ENCODE measurements around the gene ERC1.
A peak's percentile ranks its signal among the peaks of the same experiment; 100 is the strongest.

The ERC1 gene

DNA sequence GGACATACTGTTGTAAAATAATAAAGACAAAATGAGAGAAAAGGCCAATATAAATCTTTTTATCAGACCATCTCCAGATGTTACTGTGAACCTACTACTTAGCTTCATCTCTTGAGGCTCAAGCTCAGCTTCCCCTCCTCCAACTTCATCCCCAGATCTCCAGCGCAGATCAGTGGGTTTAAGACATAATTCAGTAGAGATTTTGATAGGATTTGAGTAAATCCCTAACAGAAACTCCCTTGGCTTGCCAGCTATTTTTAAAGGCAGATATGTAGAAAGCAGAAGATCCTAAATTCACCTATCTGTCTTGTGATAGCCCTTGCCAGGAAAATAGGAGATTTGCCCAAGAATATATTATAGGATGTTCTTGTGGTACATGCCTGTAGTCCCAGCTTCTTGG is 366.7 kb downstream of the ERC1 start:
- no peak overlapping the region for H3K4me3 ChIP-seq
- H3K27ac ChIP-seq = no peak overlapping the region

- Histone ChIP-seq H3K4me3 (no peak overlapping the region), H3K27ac (no peak overlapping the region)
Measured at GRCh38 chr12:1360441-1361210, 369.6 kb downstream of the ERC1 start.

DNA sequence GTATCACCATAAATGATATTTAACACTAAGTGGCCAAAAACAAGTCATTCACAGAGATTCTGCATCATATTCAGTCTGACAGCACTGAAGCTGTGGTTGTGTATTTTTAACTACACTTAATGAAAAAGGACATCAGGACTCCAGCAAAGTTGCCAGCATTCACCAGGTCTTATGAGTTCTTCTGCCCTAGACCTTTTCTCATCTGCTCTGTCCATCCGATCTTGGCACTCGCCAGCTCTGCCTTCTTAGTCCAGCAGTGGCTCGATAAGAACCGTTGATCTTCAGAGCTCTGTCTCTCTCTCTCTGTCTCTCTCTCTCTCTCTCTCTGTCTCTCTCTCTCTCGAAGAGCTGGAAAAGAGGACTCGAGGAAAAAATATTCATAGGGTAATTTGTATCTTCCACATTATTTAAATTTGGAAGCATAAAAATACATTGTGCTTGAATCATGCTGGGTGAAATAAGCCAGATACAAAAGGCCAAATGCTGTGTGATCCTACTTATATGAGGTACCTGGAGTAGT is 371.2 kb downstream of the ERC1 start:
- Histone ChIP-seq H3K27ac (no peak overlapping the region), H3K4me3 (no peak overlapping the region)

- H3K4me3 ChIP-seq = no peak overlapping the region
Measured at GRCh38 chr12:1365703-1366102, 374.7 kb downstream of the ERC1 start.

GRCh38 chr12:1367331-1368291 is 376.6 kb downstream of the ERC1 start:
- Histone ChIP-seq H3K4me3 (no peak overlapping the region), H3K27ac (no peak overlapping the region)

More at GRCh38 chr12:1365703-1366102, 374.7 kb downstream of the ERC1 start:
- no peak overlapping the region for H3K27ac ChIP-seq

GRCh38 chr12:1369460-1369859 is 378.4 kb downstream of the ERC1 start:
- no peak overlapping the region for H3K4me3 ChIP-seq
- H3K27ac ChIP-seq = no peak overlapping the region

GRCh38 chr12:1369938-1370500 is 379.0 kb downstream of the ERC1 start:
- Histone ChIP-seq H3K27ac (no peak overlapping the region), H3K4me3 (no peak overlapping the region)

GRCh38 chr12:1373901-1374735 is 383.1 kb downstream of the ERC1 start:
- H3K4me3 ChIP-seq = no peak overlapping the region
- H3K27ac ChIP-seq = peak overlapping the region in 5 of 21 experiments; percentile 8 to 57 (median 42)

DNA sequence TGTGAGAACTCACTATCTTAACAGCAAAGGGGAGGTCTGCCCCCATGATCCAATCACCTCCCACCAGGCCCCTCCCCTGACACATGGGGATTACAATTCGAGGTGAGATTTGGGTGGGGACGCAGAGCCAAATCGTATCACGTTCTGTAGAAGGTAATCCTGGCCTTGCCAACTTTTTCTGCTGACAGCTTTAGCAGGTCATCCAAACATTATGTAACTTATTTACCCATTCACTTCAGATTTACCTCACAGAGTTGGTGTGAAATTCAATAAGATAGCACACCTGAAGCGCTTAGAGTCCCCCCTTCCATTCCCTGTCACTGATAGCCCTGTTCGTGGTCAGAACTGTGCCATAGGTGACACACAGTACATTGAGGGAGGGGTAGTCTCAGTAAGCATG is 384.3 kb downstream of the ERC1 start:
- no peak overlapping the region for H3K4me3 ChIP-seq
- no peak overlapping the region for H3K27ac ChIP-seq

GRCh38 chr12:1377117-1377516 is 386.1 kb downstream of the ERC1 start:
- Histone ChIP-seq H3K4me3 (no peak overlapping the region), H3K27ac (no peak overlapping the region)

- Histone ChIP-seq H3K4me3 (no peak overlapping the region), H3K27ac (no peak overlapping the region)
Measured at GRCh38 chr12:1377681-1378080, 386.7 kb downstream of the ERC1 start.

DNA sequence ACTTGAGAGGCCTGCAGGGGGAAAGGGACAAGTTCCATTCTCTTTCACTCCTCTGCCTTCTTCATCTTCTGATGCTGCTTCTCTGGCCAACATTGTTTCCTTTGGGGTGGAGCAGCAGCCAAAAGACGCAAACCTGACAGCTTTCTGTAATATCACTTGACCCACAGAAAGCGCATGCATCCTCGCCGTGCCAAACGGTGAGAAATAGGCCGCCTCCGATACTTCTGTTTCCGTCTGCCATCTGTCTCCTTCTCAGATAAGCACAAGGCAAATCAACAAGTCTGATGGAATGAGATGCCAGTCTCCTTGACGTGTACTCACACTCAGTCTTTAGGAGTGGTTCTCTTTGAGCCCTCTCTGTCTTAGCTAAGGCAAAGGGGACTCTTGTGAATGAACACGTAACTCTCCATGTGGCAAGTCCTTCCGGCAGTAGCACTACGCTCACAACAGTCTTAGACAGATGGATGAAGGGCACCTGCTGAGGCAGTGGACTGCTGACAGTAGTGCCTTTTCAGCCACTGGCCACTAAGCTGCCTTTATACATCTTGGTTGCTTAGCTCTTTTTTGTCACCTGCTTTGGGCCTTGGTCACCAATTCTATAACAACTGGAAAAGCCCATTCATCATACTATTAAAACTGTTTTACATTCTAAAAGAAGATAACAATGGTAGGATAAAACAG is 389.3 kb downstream of the ERC1 start:
- H3K27ac ChIP-seq = no peak overlapping the region

GRCh38 chr12:1382151-1382550 is 391.1 kb downstream of the ERC1 start:
- no peak overlapping the region for H3K27ac ChIP-seq
- H3K4me3 ChIP-seq = no peak overlapping the region

More for the DNA sequence above, 389.3 kb downstream of the ERC1 start:
- no peak overlapping the region for H3K4me3 ChIP-seq

- Histone ChIP-seq H3K27ac (no peak overlapping the region), H3K4me3 (no peak overlapping the region)
Measured at GRCh38 chr12:1382826-1383225, 391.8 kb downstream of the ERC1 start.

GRCh38 chr12:1383758-1384157 is 392.7 kb downstream of the ERC1 start:
- Histone ChIP-seq H3K4me3 (no peak overlapping the region), H3K27ac (no peak overlapping the region)

- H3K4me3 ChIP-seq = no peak overlapping the region
- H3K27ac ChIP-seq = no peak overlapping the region
Measured at GRCh38 chr12:1384910-1385309, 393.9 kb downstream of the ERC1 start.

- Histone ChIP-seq H3K4me3 (no peak overlapping the region), H3K27ac (no peak overlapping the region)
Measured at GRCh38 chr12:1391722-1392121, 400.7 kb downstream of the ERC1 start.

DNA sequence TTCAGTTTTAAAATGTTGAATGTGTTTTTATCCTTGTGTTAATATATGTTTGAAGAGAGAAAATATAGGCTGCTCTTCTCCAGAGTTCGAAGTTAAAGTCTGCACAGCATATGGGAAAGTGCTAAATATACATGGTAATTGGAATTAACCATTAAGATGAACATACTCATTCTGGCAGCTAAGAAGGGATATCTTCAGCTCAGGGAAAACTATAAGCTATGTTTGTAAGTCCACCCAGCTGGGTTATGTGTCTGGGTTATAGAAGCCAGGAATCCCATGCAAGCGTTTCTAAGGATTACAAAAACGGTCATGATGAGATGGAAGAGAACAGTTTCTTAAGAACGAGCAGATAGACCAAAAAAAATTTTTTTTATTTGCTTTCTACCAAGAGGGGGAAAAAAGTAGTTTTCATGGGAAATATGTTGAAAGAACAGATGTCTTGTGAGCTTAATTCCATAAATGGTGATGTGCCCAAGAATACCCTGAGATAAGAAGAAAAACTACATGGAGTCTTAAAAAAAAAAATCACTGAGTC is 404.5 kb downstream of the ERC1 start:
- Histone ChIP-seq H3K4me3 (no peak overlapping the region), H3K27ac (no peak overlapping the region)

- no peak overlapping the region for H3K27ac ChIP-seq
- H3K4me3 ChIP-seq = no peak overlapping the region
Measured at GRCh38 chr12:1398673-1399072, 407.6 kb downstream of the ERC1 start.
